ENCODE data around the gene CENPU.

Gene CENPU

GRCh38 chr4:184693056-184693455, 40.8 kb downstream of the CENPU start:
- Histone ChIP-seq H3K9me3 (ENCODE audit: control insufficient read depth, low read length) (no peaks in the 10 kb centered on the region), H3K36me3 (ENCODE audit: control insufficient read depth, insufficient read depth, low read length) (peaks cover 9% of the 10 kb centered on the region)
- no peak for DNase-seq

GRCh38 chr4:184689681-184690080, 44.2 kb downstream of the CENPU start:
- H3K4me3 ChIP-seq (ENCODE audit: insufficient read depth, low read depth, low read length, poor library complexity, severe bottlenecking): no peak overlapping the region
- H3K4me1 ChIP-seq (ENCODE audit: control insufficient read depth, insufficient read depth, low read length, poor library complexity, severe bottlenecking): no peaks in the 10 kb centered on the region
- DNase-seq: no peak
- H3K9me3 ChIP-seq (ENCODE audit: control insufficient read depth, low read length): no peaks in the 10 kb centered on the region
- H3K27ac ChIP-seq (ENCODE audit: insufficient read depth, low read length, poor library complexity, severe bottlenecking): no peak overlapping the region
- no peaks in the 10 kb centered on the region for H3K27me3 ChIP-seq (replicated peaks; ENCODE audit: control insufficient read depth, insufficient read depth, low read length, poor library complexity, severe bottlenecking)
- peaks cover 8% of the 10 kb centered on the region for H3K36me3 ChIP-seq (ENCODE audit: control insufficient read depth, insufficient read depth, low read length)

More at GRCh38 chr4:184693056-184693455, 40.8 kb downstream of the CENPU start:
- Histone ChIP-seq H3K4me3 (ENCODE audit: insufficient read depth, low read depth, low read length, poor library complexity, severe bottlenecking) (no peak overlapping the region), H3K27me3 (replicated peaks; ENCODE audit: control insufficient read depth, insufficient read depth, low read length, poor library complexity, severe bottlenecking) (no peaks in the 10 kb centered on the region), H3K27ac (ENCODE audit: insufficient read depth, low read length, poor library complexity, severe bottlenecking) (no peak overlapping the region), H3K4me1 (ENCODE audit: control insufficient read depth, insufficient read depth, low read length, poor library complexity, severe bottlenecking) (no peaks in the 10 kb centered on the region)

- Histone ChIP-seq H3K27me3 (replicated peaks; ENCODE audit: control insufficient read depth, insufficient read depth, low read length, poor library complexity, severe bottlenecking) (no peaks in the 10 kb centered on the region), H3K4me1 (ENCODE audit: control insufficient read depth, insufficient read depth, low read length, poor library complexity, severe bottlenecking) (no peaks in the 10 kb centered on the region), H3K27ac (ENCODE audit: insufficient read depth, low read length, poor library complexity, severe bottlenecking) (no peak overlapping the region), H3K9me3 (ENCODE audit: control insufficient read depth, low read length) (no peaks in the 10 kb centered on the region), H3K36me3 (ENCODE audit: control insufficient read depth, insufficient read depth, low read length) (no peaks in the 10 kb centered on the region), H3K4me3 (ENCODE audit: insufficient read depth, low read depth, low read length, poor library complexity, severe bottlenecking) (no peak overlapping the region)
- DNase-seq: no peak
Observed at GRCh38 chr4:184688447-184688846, 45.4 kb downstream of the CENPU start.

GRCh38 chr4:184688005-184688404, 45.9 kb downstream of the CENPU start:
- Histone ChIP-seq H3K36me3 (ENCODE audit: control insufficient read depth, insufficient read depth, low read length) (no peaks in the 10 kb centered on the region), H3K27me3 (replicated peaks; ENCODE audit: control insufficient read depth, insufficient read depth, low read length, poor library complexity, severe bottlenecking) (no peaks in the 10 kb centered on the region), H3K9me3 (ENCODE audit: control insufficient read depth, low read length) (no peaks in the 10 kb centered on the region), H3K27ac (ENCODE audit: insufficient read depth, low read length, poor library complexity, severe bottlenecking) (no peak overlapping the region), H3K4me1 (ENCODE audit: control insufficient read depth, insufficient read depth, low read length, poor library complexity, severe bottlenecking) (no peaks in the 10 kb centered on the region), H3K4me3 (ENCODE audit: insufficient read depth, low read depth, low read length, poor library complexity, severe bottlenecking) (no peak overlapping the region)
- no peak for DNase-seq

GRCh38 chr4:184684491-184685189, 49.3 kb downstream of the CENPU start:
- Histone ChIP-seq H3K4me1 (ENCODE audit: control insufficient read depth, insufficient read depth, low read length, poor library complexity, severe bottlenecking) (no peaks in the 10 kb centered on the region), H3K27ac (ENCODE audit: insufficient read depth, low read length, poor library complexity, severe bottlenecking) (no peak overlapping the region), H3K4me3 (ENCODE audit: insufficient read depth, low read depth, low read length, poor library complexity, severe bottlenecking) (no peak overlapping the region), H3K36me3 (ENCODE audit: control insufficient read depth, insufficient read depth, low read length) (no peaks in the 10 kb centered on the region), H3K9me3 (ENCODE audit: control insufficient read depth, low read length) (no peaks in the 10 kb centered on the region), H3K27me3 (replicated peaks; ENCODE audit: control insufficient read depth, insufficient read depth, low read length, poor library complexity, severe bottlenecking) (no peaks in the 10 kb centered on the region)
- DNase-seq: no peak

GRCh38 chr4:184681916-184682315, 52.0 kb downstream of the CENPU start:
- H3K27ac ChIP-seq (ENCODE audit: insufficient read depth, low read length, poor library complexity, severe bottlenecking): no peak overlapping the region
- H3K4me1 ChIP-seq (ENCODE audit: control insufficient read depth, insufficient read depth, low read length, poor library complexity, severe bottlenecking): no peaks in the 10 kb centered on the region
- DNase-seq: no peak
- no peaks in the 10 kb centered on the region for H3K36me3 ChIP-seq (ENCODE audit: control insufficient read depth, insufficient read depth, low read length)
- H3K9me3 ChIP-seq (ENCODE audit: control insufficient read depth, low read length): no peaks in the 10 kb centered on the region
- H3K4me3 ChIP-seq (ENCODE audit: insufficient read depth, low read depth, low read length, poor library complexity, severe bottlenecking): no peak overlapping the region
- H3K27me3 ChIP-seq (replicated peaks; ENCODE audit: control insufficient read depth, insufficient read depth, low read length, poor library complexity, severe bottlenecking): no peaks in the 10 kb centered on the region

- Histone ChIP-seq H3K27ac (ENCODE audit: insufficient read depth, low read length, poor library complexity, severe bottlenecking) (no peak overlapping the region), H3K36me3 (ENCODE audit: control insufficient read depth, insufficient read depth, low read length) (no peaks in the 10 kb centered on the region), H3K4me3 (ENCODE audit: insufficient read depth, low read depth, low read length, poor library complexity, severe bottlenecking) (no peak overlapping the region), H3K27me3 (replicated peaks; ENCODE audit: control insufficient read depth, insufficient read depth, low read length, poor library complexity, severe bottlenecking) (no peaks in the 10 kb centered on the region), H3K9me3 (ENCODE audit: control insufficient read depth, low read length) (no peaks in the 10 kb centered on the region), H3K4me1 (ENCODE audit: control insufficient read depth, insufficient read depth, low read length, poor library complexity, severe bottlenecking) (no peaks in the 10 kb centered on the region)
- DNase-seq: no peak
Observed at GRCh38 chr4:184680698-184681097, 53.2 kb downstream of the CENPU start.

GRCh38 chr4:184675821-184676492, 57.9 kb downstream of the CENPU start:
- no peak for DNase-seq
- H3K36me3 ChIP-seq (ENCODE audit: control insufficient read depth, insufficient read depth, low read length): peaks cover 7% of the 10 kb centered on the region
- no peak overlapping the region for H3K27ac ChIP-seq (ENCODE audit: insufficient read depth, low read length, poor library complexity, severe bottlenecking)
- no peak overlapping the region for H3K4me3 ChIP-seq (ENCODE audit: insufficient read depth, low read depth, low read length, poor library complexity, severe bottlenecking)
- no peaks in the 10 kb centered on the region for H3K4me1 ChIP-seq (ENCODE audit: control insufficient read depth, insufficient read depth, low read length, poor library complexity, severe bottlenecking)
- no peaks in the 10 kb centered on the region for H3K9me3 ChIP-seq (ENCODE audit: control insufficient read depth, low read length)
- H3K27me3 ChIP-seq (replicated peaks; ENCODE audit: control insufficient read depth, insufficient read depth, low read length, poor library complexity, severe bottlenecking): no peaks in the 10 kb centered on the region

GRCh38 chr4:184675018-184675417, 58.9 kb downstream of the CENPU start:
- no peak for DNase-seq
- Histone ChIP-seq H3K9me3 (ENCODE audit: control insufficient read depth, low read length) (no peaks in the 10 kb centered on the region), H3K4me1 (ENCODE audit: control insufficient read depth, insufficient read depth, low read length, poor library complexity, severe bottlenecking) (no peaks in the 10 kb centered on the region), H3K4me3 (ENCODE audit: insufficient read depth, low read depth, low read length, poor library complexity, severe bottlenecking) (no peak overlapping the region), H3K27me3 (replicated peaks; ENCODE audit: control insufficient read depth, insufficient read depth, low read length, poor library complexity, severe bottlenecking) (no peaks in the 10 kb centered on the region), H3K27ac (ENCODE audit: insufficient read depth, low read length, poor library complexity, severe bottlenecking) (no peak overlapping the region), H3K36me3 (ENCODE audit: control insufficient read depth, insufficient read depth, low read length) (peaks cover 7% of the 10 kb centered on the region)

- DNase-seq: no peak
- Histone ChIP-seq H3K4me1 (ENCODE audit: control insufficient read depth, insufficient read depth, low read length, poor library complexity, severe bottlenecking) (peaks cover 3% of the 10 kb centered on the region), H3K27ac (ENCODE audit: insufficient read depth, low read length, poor library complexity, severe bottlenecking) (no peak overlapping the region)
Observed at GRCh38 chr4:184674011-184674410, 59.9 kb downstream of the CENPU start.

More at GRCh38 chr4:184674011-184674410, 59.9 kb downstream of the CENPU start:
- no peaks in the 10 kb centered on the region for H3K9me3 ChIP-seq (ENCODE audit: control insufficient read depth, low read length)
- H3K27me3 ChIP-seq (replicated peaks; ENCODE audit: control insufficient read depth, insufficient read depth, low read length, poor library complexity, severe bottlenecking): no peaks in the 10 kb centered on the region
- H3K36me3 ChIP-seq (ENCODE audit: control insufficient read depth, insufficient read depth, low read length): peaks cover 7% of the 10 kb centered on the region
- H3K4me3 ChIP-seq (ENCODE audit: insufficient read depth, low read depth, low read length, poor library complexity, severe bottlenecking): no peak overlapping the region

All from effector memory CD4-positive, alpha-beta T cell (primary cell).